BLaER1 (cell line): ENCODE results near the gene ST3GAL3.

Experiments used
- H3K27ac ChIP-seq: shearing (Covaris generic); formaldehyde crosslinking; 2 replicates; pipeline ENCODE4 v1.8.1; 2022
- H3K27me3 ChIP-seq: shearing (Covaris generic); formaldehyde crosslinking; 2 replicates; pipeline ENCODE4 v1.8.1; 2022
- H3K36me3 ChIP-seq: shearing (Covaris generic); formaldehyde crosslinking; 2 replicates; pipeline ENCODE4 v1.8.1; 2022
- H3K4me1 ChIP-seq: shearing (Covaris generic); formaldehyde crosslinking; 2 replicates; pipeline ENCODE4 v1.8.1; 2022
- H3K4me2 ChIP-seq: shearing (Covaris generic); formaldehyde crosslinking; 2 replicates; pipeline ENCODE4 v1.8.1; 2022
- H3K4me3 ChIP-seq: shearing (Covaris generic); formaldehyde crosslinking; 2 replicates; pipeline ENCODE4 v1.8.1; 2022
- H3K9ac ChIP-seq: shearing (Covaris generic); formaldehyde crosslinking; 2 replicates; pipeline ENCODE4 v1.8.1; 2022
- H3K9me3 ChIP-seq: shearing (Covaris generic); formaldehyde crosslinking; 2 replicates; pipeline ENCODE4 v1.8.1; 2022
- H4K20me1 ChIP-seq: shearing (Covaris generic); formaldehyde crosslinking; 2 replicates; pipeline ENCODE4 v1.8.1; 2022
- Cebpa-rat ChIP-seq: shearing (Covaris generic); IDR thresholded peaks from 2 replicates; pipeline ENCODE4 v1.8.1; 2022

The ST3GAL3 gene

GRCh38 chr1:43936431-43937151 lies 229.3 kb downstream of the ST3GAL3 start:
- TF ChIP-seq Cebpa-rat, result no peak
- Histone ChIP-seq H3K4me3 (peak overlapping the region; percentile 66), H3K36me3 (peaks cover 18% of the 10 kb centered on the region; the same call in 1 of the 2 replicates), H3K4me2 (peak overlapping the region; percentile 83), H3K9me3 (no peaks in the 10 kb centered on the region), H3K4me1 (peaks cover 45% of the 10 kb centered on the region), H3K27ac (no peak overlapping the region), H4K20me1 (peaks cover 51% of the 10 kb centered on the region), H3K27me3 (peaks cover 65% of the 10 kb centered on the region), H3K9ac (no peak overlapping the region)

DNA sequence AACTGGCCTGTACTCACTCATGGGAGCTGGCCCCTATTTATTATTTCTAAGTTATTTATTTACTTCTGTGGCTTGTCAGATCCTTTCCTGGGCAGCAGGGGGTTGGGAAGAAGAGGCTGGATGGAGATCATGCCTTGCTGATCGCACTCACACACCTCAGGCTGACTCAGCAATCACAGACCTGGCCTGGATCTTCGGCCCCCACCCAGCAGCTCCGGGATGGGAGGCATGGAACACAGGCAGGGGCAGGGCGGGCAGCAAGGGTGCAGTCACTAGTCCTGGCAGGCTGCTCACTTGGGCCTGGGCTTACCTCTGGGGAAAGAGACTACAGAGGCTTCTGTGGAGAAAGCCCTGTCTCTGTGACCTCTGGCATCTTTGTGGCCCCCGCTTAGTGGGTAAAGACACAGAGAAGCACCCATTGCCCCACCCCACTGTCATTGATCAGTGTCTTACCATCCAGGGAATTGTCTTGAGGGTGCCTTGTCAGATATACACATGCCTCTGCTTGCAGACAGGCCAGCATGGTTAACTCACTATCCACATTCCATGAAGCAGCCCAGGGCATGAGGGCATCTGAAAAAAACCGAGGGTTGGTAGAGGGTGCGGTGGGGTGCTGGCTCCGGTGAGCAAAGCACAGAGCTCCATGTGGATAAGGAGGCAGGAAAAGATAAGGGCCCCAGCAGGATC lies 230.0 kb downstream of the ST3GAL3 start:
- H3K9me3 ChIP-seq, result no peaks in the 10 kb centered on the region
- H3K36me3 ChIP-seq, result peaks cover 18% of the 10 kb centered on the region; the same call in 1 of the 2 replicates
- no peak overlapping the region for H3K9ac ChIP-seq
- H3K4me1 ChIP-seq, result peaks cover 38% of the 10 kb centered on the region
- TF ChIP-seq Cebpa-rat, result no peak
- no peak overlapping the region for H3K27ac ChIP-seq
- peaks cover 49% of the 10 kb centered on the region for H4K20me1 ChIP-seq
- H3K4me3 ChIP-seq, result no peak overlapping the region
- no peak overlapping the region for H3K4me2 ChIP-seq
- peaks cover 61% of the 10 kb centered on the region for H3K27me3 ChIP-seq

DNA sequence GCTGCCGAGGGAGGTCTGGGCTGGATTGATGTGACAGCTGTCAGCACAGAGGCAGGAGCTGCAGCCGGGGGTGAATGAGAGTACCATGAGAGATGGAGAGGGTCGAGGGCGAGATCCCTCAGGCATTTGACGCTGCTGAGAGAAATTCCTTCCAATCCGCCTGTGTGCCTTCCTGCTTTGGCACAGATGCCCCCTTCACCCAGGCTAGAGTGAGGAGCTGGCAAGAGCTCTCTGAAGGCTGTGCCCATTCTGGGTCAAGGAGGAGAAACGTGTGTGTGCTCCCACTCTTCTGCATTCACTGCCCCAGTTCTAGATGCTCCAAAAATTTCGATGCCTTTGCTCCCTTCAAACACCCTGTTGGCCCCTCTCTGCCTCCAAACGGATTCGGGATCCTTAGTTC lies 231.0 kb downstream of the ST3GAL3 start:
- TF ChIP-seq Cebpa-rat, result no peak
- Histone ChIP-seq H3K27ac (no peak overlapping the region), H4K20me1 (peaks cover 44% of the 10 kb centered on the region), H3K4me2 (no peak overlapping the region), H3K4me1 (peaks cover 27% of the 10 kb centered on the region), H3K4me3 (no peak overlapping the region), H3K36me3 (peaks cover 25% of the 10 kb centered on the region; the same call in 1 of the 2 replicates), H3K9ac (no peak overlapping the region), H3K27me3 (peaks cover 50% of the 10 kb centered on the region), H3K9me3 (no peaks in the 10 kb centered on the region)

- Histone ChIP-seq H3K27ac (no peak overlapping the region), H3K27me3 (peaks cover 44% of the 10 kb centered on the region), H3K36me3 (peaks cover 29% of the 10 kb centered on the region; the same call in 1 of the 2 replicates), H3K9me3 (no peaks in the 10 kb centered on the region), H3K4me3 (no peak overlapping the region), H3K4me2 (no peak overlapping the region), H3K9ac (no peak overlapping the region), H3K4me1 (peaks cover 22% of the 10 kb centered on the region), H4K20me1 (peaks cover 44% of the 10 kb centered on the region)
- TF ChIP-seq Cebpa-rat, result no peak
Observed at GRCh38 chr1:43938892-43939587, 231.7 kb downstream of the ST3GAL3 start.

GRCh38 chr1:43942411-43942810 lies 235.1 kb downstream of the ST3GAL3 start:
- H3K9ac ChIP-seq, result no peak overlapping the region
- no peak overlapping the region for H3K4me3 ChIP-seq
- H3K27ac ChIP-seq, result no peak overlapping the region
- peaks cover 16% of the 10 kb centered on the region for H4K20me1 ChIP-seq
- no peaks in the 10 kb centered on the region for H3K9me3 ChIP-seq
- H3K27me3 ChIP-seq, result peaks cover 10% of the 10 kb centered on the region
- TF ChIP-seq Cebpa-rat, result no peak
- peaks cover 22% of the 10 kb centered on the region; the same call in 1 of the 2 replicates for H3K36me3 ChIP-seq
- H3K4me1 ChIP-seq, result peaks cover 23% of the 10 kb centered on the region
- H3K4me2 ChIP-seq, result no peak overlapping the region

- no peaks in the 10 kb centered on the region for H3K9me3 ChIP-seq
- H3K9ac ChIP-seq, result no peak overlapping the region
- peaks cover 19% of the 10 kb centered on the region; the same call in 1 of the 2 replicates for H4K20me1 ChIP-seq
- H3K36me3 ChIP-seq, result peaks cover 22% of the 10 kb centered on the region
- H3K4me1 ChIP-seq, result peaks cover 38% of the 10 kb centered on the region
- no peak for TF ChIP-seq Cebpa-rat
- H3K4me3 ChIP-seq, result no peak overlapping the region
- H3K4me2 ChIP-seq, result peak overlapping the region; percentile 93
- H3K27me3 ChIP-seq, result no peaks in the 10 kb centered on the region
- no peak overlapping the region for H3K27ac ChIP-seq
Observed at GRCh38 chr1:43944860-43945259, 237.5 kb downstream of the ST3GAL3 start.

- peak overlapping the region; percentile 81 for H3K4me3 ChIP-seq
- peak overlapping the region; percentile 99 for H3K27ac ChIP-seq
- peaks cover 19% of the 10 kb centered on the region; the same call in 1 of the 2 replicates for H4K20me1 ChIP-seq
Observed at GRCh38 chr1:43945674-43946235, 238.4 kb downstream of the ST3GAL3 start.

GRCh38 chr1:43946236-43947060 lies 239.1 kb downstream of the ST3GAL3 start, which contains the start of gene IPO13:
IPO13 (plus strand) TSS chr1:43946950; CDS start chr1:43947601, 651 bp downstream.
- Histone ChIP-seq H3K9ac (peak within 1 kb of the TSS; percentile 97), H3K27me3 (no peaks in the 10 kb centered on the region), H4K20me1 (peaks cover 19% of the 10 kb centered on the region; the same call in 1 of the 2 replicates), H3K9me3 (no peaks in the 10 kb centered on the region), H3K36me3 (peaks cover 36% of the 10 kb centered on the region), H3K4me2 (peak within 1 kb of the TSS; percentile 93), H3K27ac (peak within 1 kb of the TSS; percentile 99), H3K4me3 (peak within 1 kb of the TSS; percentile 81), H3K4me1 (peaks cover 38% of the 10 kb centered on the region)
- no peak for TF ChIP-seq Cebpa-rat

More at GRCh38 chr1:43945674-43946235, 238.4 kb downstream of the ST3GAL3 start:
- Histone ChIP-seq H3K36me3 (peaks cover 31% of the 10 kb centered on the region), H3K4me1 (peaks cover 38% of the 10 kb centered on the region), H3K9me3 (no peaks in the 10 kb centered on the region), H3K27me3 (no peaks in the 10 kb centered on the region), H3K4me2 (peak overlapping the region; percentile 93), H3K9ac (peak overlapping the region; percentile 97)
- no peak for TF ChIP-seq Cebpa-rat
